ENCODE data around the gene MIOX. TPM values are rescaled to one million over a fixed set of nuclear protein-coding genes. Genes with fewer than 3 reads are reported as not detected.

Gene MIOX
- total and polyA plus RNA-seq, 9 of the 15 experiments (the other 6 are each of a cell fraction or from before 2014, with no cell fraction given) = 0.08 TPM; not detected in 8

GRCh38 chr22:50467773-50468440 lies 18.8 kb upstream of the MIOX start (continued):
- TF ChIP-seq THAP12 (CRISPR knock-in tag; IDR thresholded peaks at IDR 0.05) = no peak
- TF ChIP-seq RBM25 (IDR thresholded peaks at IDR 0.05; ENCODE audit: low read depth, low read length, severe bottlenecking) = no peak
- no peak for TF ChIP-seq POLR3G (IDR thresholded peaks at IDR 0.05; ENCODE audit: extremely low read depth, insufficient read length, insufficient replicate concordance)
- no peak for TF ChIP-seq HCFC1 (IDR thresholded peaks at IDR 0.05; ENCODE audit: low read depth, low read length)
- TF ChIP-seq FUS (optimal IDR thresholded peaks at IDR 0.05; ENCODE audit: low read depth, low read length) = no peak
- TF ChIP-seq HNRNPLL (IDR thresholded peaks at IDR 0.05; ENCODE audit: low read depth, low read length, poor library complexity, severe bottlenecking) = no peak
- no peak for TF ChIP-seq NCOR1 (IDR thresholded peaks at IDR 0.05)
- TF ChIP-seq SREBF1 (IDR thresholded peaks at IDR 0.05; ENCODE audit: borderline replicate concordance, low read depth, low read length) = no peak

GRCh38 chr22:50468626-50469025 lies 18.0 kb upstream of the MIOX start:
- Histone ChIP-seq H2AFZ (ENCODE audit: low read depth, low read length) (no peak overlapping the region), H3K4me3 (no peak overlapping the region), H3K27ac (ENCODE audit: extremely low read depth, low read depth, low read length) (no peak overlapping the region), H3K9me3 (replicated peaks; ENCODE audit: control insufficient read depth, insufficient read depth, low read depth, low read length) (no peaks in the 10 kb centered on the region), H3K4me1 (replicated peaks in 1 of 2; ENCODE audit: control insufficient read depth in 2 of 2, insufficient read depth in 2 of 2, low read length in 2 of 2) (peaks cover 21 to 34% of the 10 kb centered on the region in 2 experiments), H3K79me2 (ENCODE audit: control insufficient read depth, insufficient read depth, low read length) (peaks cover 50% of the 10 kb centered on the region), H3K36me3 (ENCODE audit: control insufficient read depth, insufficient read depth, low read length) (peaks cover 28% of the 10 kb centered on the region; the same call in 1 of the 3 replicates), H4K20me1 (replicated peaks; ENCODE audit: control insufficient read depth, insufficient read depth, low read length) (peaks cover 32% of the 10 kb centered on the region), H3K27me3 (ENCODE audit: control insufficient read depth in 2 of 2, insufficient read depth in 2 of 2, low read length in 2 of 2) (no peaks in the 10 kb centered on the region), H3K9me1 (ENCODE audit: control insufficient read depth, insufficient read depth, low read length) (peaks cover 8% of the 10 kb centered on the region), H3K4me2 (ENCODE audit: insufficient read depth, low read length) (no peak overlapping the region), H3K9ac (ENCODE audit: insufficient read depth in 1 of 2, low read depth in 2 of 2, low read length in 2 of 2) (no peak overlapping the region)
- WGBS (ENCODE audit: insufficient coverage, low coverage, missing lambda C conversion rate) = no CpG with 5 or more reads among the region's 8 CpGs
- BruUV-seq (replicated peaks) = no TSS peak
- DNase-seq (ENCODE audit: extremely low read depth in 1 of 4, low spot score in 3 of 4) (no peak), ATAC-seq (no peak), FAIRE-seq (no peak)
- CTCF ChIA-PET (ENCODE audit: low intra/inter-chr PET ratio) = no interaction called here
- intact Hi-C loops (cut with micrococcal nuclease) (no loop called here), in situ Hi-C loops (cut with MboI) (no loop called here)
- POLR2A ChIA-PET = interaction anchor here (0.7 to 1.0 kb wide), 2 partner anchors 11 to 812 kb away, joined by 3 to 4 read pairs; no protein-coding TSS in a partner anchor
- no peak for TF ChIP-seq DLX4 (CRISPR knock-in tag; IDR thresholded peaks at IDR 0.05)
- no peak for TF ChIP-seq HNRNPK (IDR thresholded peaks at IDR 0.05; ENCODE audit: low read depth, low read length, poor library complexity, severe bottlenecking)
- no peak for TF ChIP-seq OTX1 (CRISPR knock-in tag; IDR thresholded peaks at IDR 0.05)
- no peak for TF ChIP-seq GTF2E2 (tag; IDR thresholded peaks at IDR 0.05)
- TF ChIP-seq ZNF436 (CRISPR knock-in tag; IDR thresholded peaks at IDR 0.05) = no peak
- TF ChIP-seq MXI1 (IDR thresholded peaks at IDR 0.05; ENCODE audit: low read depth, low read length) = no peak
- no peak for TF ChIP-seq E2F3 (CRISPR knock-in tag; IDR thresholded peaks at IDR 0.05)
- TF ChIP-seq PKNOX1 (IDR thresholded peaks at IDR 0.05) = no peak
- TF ChIP-seq YY1 (IDR thresholded peaks at IDR 0.05; ENCODE audit: borderline replicate concordance in 1 of 3, control insufficient read depth in 1 of 3, extremely low read depth in 1 of 3, insufficient read depth in 3 of 3, insufficient read length in 1 of 3, insufficient replicate concordance in 2 of 3, low read depth in 1 of 3, low read length in 2 of 3) = no peak
